ENCODE results near the gene PPFIBP2. TPM values are rescaled to one million over a fixed set of nuclear protein-coding genes. Genes with fewer than 3 reads are reported as not detected.

PPFIBP2 gene
- total RNA-seq, 2 experiments from 2014 or later, result 7.9 to 13.2 TPM

DNA sequence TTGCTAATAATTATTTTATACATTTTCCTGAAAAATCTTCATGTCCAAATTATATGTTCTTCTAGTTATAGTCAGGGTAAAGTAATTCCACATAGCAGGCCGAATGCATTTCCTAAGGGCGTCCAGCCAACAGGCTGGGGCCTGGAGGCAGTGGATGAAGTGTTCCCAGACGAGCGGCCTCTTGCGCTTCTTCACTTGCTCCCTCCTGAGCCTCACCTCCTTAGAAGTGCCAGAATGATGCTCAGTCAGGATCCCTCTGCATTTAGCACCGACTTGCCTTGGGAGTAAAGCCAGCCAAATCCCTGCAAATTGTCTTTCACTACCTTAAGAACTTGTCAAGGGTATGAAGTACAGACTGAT is 27.0 kb upstream of the PPFIBP2 start:
- ChIA-PET POLR2A (no interaction called here), CTCF (interaction anchor here (0.9 to 1.1 kb wide), 2 partner anchors 14 to 26 kb away, joined by 3 read pairs; no protein-coding TSS in a partner anchor)
- H3K36me3 Mint-ChIP-seq (ENCODE audit: low read depth), result no peaks in the 10 kb centered on the region
- no peak overlapping the region for H3K4me3 Mint-ChIP-seq
- H3K27me3 Mint-ChIP-seq, result no peaks in the 10 kb centered on the region
- no peaks in the 10 kb centered on the region for H3K9me3 Mint-ChIP-seq (ENCODE audit: low read depth)
- no peak overlapping the region for H3K27ac Mint-ChIP-seq
- ATAC-seq, result no peak
- DNase-seq, result no peak
- no peaks in the 10 kb centered on the region for H3K4me1 Mint-ChIP-seq
- intact Hi-C loops (cut with DNase I, micrococcal nuclease), result no loop called here

DNA sequence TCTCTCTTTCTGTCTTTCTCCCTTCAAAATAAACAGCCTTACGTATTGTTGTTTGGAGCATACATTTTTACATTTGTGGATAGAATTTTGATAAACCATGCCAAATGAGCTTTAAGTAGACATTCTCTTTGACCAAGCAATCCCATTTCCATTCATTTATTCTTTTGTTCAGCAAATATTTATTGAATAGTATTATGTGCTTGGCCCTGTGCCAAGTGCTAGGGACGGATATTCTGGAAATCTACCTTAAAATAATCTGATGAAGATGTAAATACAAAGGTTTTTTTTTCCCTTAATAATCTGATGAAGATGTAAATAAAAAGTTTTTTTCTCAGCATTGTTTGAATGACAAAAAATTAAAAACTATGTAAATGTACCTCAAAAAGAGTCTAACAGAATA is 26.4 kb upstream of the PPFIBP2 start:
- H3K4me3 Mint-ChIP-seq, result no peak overlapping the region
- no peaks in the 10 kb centered on the region for H3K9me3 Mint-ChIP-seq (ENCODE audit: low read depth)
- H3K36me3 Mint-ChIP-seq (ENCODE audit: low read depth), result no peaks in the 10 kb centered on the region
- intact Hi-C loops (cut with DNase I, micrococcal nuclease), result no loop called here
- POLR2A ChIA-PET, result no interaction called here
- H3K27ac Mint-ChIP-seq, result no peak overlapping the region
- CTCF ChIA-PET, result no interaction called here
- no peak for ATAC-seq
- no peaks in the 10 kb centered on the region for H3K4me1 Mint-ChIP-seq
- DNase-seq, result no peak
- no peaks in the 10 kb centered on the region for H3K27me3 Mint-ChIP-seq

DNA sequence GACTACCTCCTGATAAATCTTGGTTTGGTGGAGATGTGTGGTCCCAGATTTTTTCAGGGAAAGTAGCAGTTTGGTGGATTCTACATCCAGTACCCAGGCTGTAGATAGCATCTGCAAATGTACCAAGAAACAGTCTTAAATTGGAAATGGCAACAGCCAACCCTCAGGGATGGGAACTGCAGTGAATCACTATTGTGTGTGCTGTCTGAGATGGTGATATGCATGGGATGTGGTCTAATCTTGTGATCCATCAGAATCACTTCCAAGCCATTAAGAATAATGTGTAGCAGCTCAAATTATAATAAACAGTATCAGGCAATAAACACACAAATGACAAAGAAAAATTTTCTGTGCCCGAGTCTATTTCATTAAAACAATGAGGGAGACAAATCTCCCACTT is 25.1 kb upstream of the PPFIBP2 start:
- no peak overlapping the region for H3K27ac Mint-ChIP-seq
- no peaks in the 10 kb centered on the region for H3K36me3 Mint-ChIP-seq (ENCODE audit: low read depth)
- no peaks in the 10 kb centered on the region for H3K4me1 Mint-ChIP-seq
- intact Hi-C loops (cut with DNase I, micrococcal nuclease), result no loop called here
- no peak for DNase-seq
- POLR2A ChIA-PET, result interaction anchor here (0.6 kb wide), 1 partner anchor 26 kb away, joined by 3 read pairs; no protein-coding TSS in a partner anchor
- H3K4me3 Mint-ChIP-seq, result no peak overlapping the region
- no peaks in the 10 kb centered on the region for H3K9me3 Mint-ChIP-seq (ENCODE audit: low read depth)
- no peak for ATAC-seq
- no peaks in the 10 kb centered on the region for H3K27me3 Mint-ChIP-seq
- CTCF ChIA-PET, result interaction anchor here (0.7 kb wide), 1 partner anchor 105 kb away, joined by 3 read pairs; no protein-coding TSS in a partner anchor

DNA sequence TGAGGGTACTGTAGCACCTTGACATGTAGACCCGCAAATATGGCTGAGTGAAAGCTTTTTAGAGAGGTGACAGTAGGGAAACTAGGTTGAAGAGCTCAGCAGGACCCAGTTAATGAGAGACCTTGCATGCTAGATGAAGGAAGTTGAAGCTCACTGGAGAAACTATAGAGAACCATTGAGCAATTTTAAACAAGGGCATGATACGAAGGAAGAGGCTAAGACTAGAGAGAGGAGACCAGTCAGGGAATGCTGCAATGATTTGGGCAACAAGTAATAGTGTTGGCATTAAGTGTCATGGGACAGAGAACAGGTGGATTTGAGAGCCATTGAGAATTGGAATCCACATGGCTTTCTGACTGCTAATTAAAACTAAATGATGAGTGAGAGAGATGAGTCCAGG is 24.4 kb upstream of the PPFIBP2 start:
- DNase-seq (no peak), ATAC-seq (no peak)
- Mint-ChIP-seq H3K4me3 (no peak overlapping the region), H3K4me1 (no peaks in the 10 kb centered on the region), H3K27me3 (no peaks in the 10 kb centered on the region), H3K36me3 (ENCODE audit: low read depth) (no peaks in the 10 kb centered on the region), H3K27ac (no peak overlapping the region), H3K9me3 (ENCODE audit: low read depth) (no peaks in the 10 kb centered on the region)
- intact Hi-C loops (cut with DNase I, micrococcal nuclease), result no loop called here
- CTCF ChIA-PET, result interaction anchor here (0.5 to 0.7 kb wide), 2 partner anchors 22 to 104 kb away, joined by 3 read pairs; no protein-coding TSS in a partner anchor
- POLR2A ChIA-PET, result no interaction called here

DNA sequence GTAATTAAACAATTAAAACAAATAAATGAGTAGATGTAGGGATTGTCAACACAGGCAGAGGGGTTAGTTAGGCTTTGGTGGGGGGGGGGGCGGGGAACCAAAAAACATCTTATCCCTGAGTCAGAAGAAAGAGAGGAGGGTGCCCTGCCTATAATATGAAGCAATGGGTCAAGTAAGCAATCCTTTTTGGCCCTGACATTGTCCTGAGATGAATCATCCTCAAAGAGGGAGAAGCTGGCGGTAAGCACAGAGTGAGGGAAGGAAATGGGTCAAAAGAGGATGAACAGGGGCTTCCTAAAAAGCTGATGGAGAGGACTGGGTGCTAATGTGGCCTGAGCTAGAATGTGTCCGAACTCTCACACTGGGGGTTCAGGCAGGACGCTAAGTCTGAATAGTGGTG is 23.7 kb upstream of the PPFIBP2 start:
- H3K27me3 Mint-ChIP-seq, result no peaks in the 10 kb centered on the region
- H3K4me1 Mint-ChIP-seq, result no peaks in the 10 kb centered on the region
- ChIA-PET CTCF (interaction anchor here (0.7 kb wide), 1 partner anchor 167 kb away, joined by 3 read pairs; no protein-coding TSS in a partner anchor), POLR2A (no interaction called here)
- no peaks in the 10 kb centered on the region for H3K36me3 Mint-ChIP-seq (ENCODE audit: low read depth)
- intact Hi-C loops (cut with DNase I, micrococcal nuclease), result no loop called here
- no peaks in the 10 kb centered on the region for H3K9me3 Mint-ChIP-seq (ENCODE audit: low read depth)
- DNase-seq, result no peak
- ATAC-seq, result no peak
- H3K4me3 Mint-ChIP-seq, result no peak overlapping the region
- H3K27ac Mint-ChIP-seq, result no peak overlapping the region

DNA sequence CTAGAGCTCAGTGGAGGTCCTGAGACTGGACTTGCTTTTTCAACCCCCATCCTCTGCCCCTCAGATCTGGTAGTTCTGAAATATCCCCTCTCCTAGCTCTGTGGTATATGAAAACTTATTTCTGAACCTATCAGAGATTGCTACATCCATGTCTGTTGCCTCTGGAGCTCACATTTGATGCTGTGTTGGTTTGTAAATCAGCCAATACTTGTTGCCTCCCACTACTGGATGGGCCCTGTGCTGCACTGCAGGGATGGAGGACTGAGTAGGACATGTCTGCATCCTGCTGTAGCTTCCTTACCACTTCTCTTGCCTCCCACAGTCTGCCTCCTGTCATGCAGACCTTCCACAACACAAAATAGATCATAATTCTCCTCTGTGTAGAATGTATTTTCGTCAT is 23.3 kb upstream of the PPFIBP2 start:
- Mint-ChIP-seq H3K4me3 (no peak overlapping the region), H3K9me3 (ENCODE audit: low read depth) (no peaks in the 10 kb centered on the region), H3K27ac (no peak overlapping the region), H3K27me3 (no peaks in the 10 kb centered on the region), H3K36me3 (ENCODE audit: low read depth) (no peaks in the 10 kb centered on the region), H3K4me1 (no peaks in the 10 kb centered on the region)
- DNase-seq (no peak), ATAC-seq (no peak)
- ChIA-PET CTCF (interaction anchor here (0.7 kb wide), 1 partner anchor 166 kb away, joined by 3 read pairs; no protein-coding TSS in a partner anchor), POLR2A (no interaction called here)
- intact Hi-C loops (cut with DNase I, micrococcal nuclease), result no loop called here

DNA sequence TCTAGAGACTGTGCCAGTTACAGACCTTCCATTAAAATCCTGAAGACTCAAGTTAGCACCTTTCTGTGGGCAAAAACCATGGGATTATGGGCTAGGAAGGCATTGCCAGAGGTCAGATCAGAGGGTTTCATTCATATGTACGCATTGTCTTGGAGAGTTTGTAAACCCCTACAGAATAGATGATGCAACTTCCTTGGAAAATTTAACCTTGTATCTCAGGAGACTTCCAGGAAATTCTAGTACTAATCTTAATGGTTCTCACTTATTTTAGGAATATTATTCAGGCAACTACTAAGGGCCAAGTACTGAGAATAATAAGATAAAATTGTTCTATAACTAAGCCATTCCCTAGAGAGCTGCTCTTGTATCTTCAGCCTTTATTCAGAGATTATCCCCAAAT is 21.5 kb upstream of the PPFIBP2 start:
- Mint-ChIP-seq H3K4me1 (peaks cover 11% of the 10 kb centered on the region), H3K36me3 (ENCODE audit: low read depth) (peaks cover 3% of the 10 kb centered on the region), H3K27me3 (no peaks in the 10 kb centered on the region), H3K27ac (no peak overlapping the region), H3K4me3 (no peak overlapping the region), H3K9me3 (ENCODE audit: low read depth) (no peaks in the 10 kb centered on the region)
- POLR2A ChIA-PET, result no interaction called here
- CTCF ChIA-PET, result interaction anchor here (0.6 kb wide), 1 partner anchor 79 kb away, joined by 3 read pairs; no protein-coding TSS in a partner anchor
- DNase-seq (no peak), ATAC-seq (no peak)
- intact Hi-C loops (cut with DNase I, micrococcal nuclease), result no loop called here

DNA sequence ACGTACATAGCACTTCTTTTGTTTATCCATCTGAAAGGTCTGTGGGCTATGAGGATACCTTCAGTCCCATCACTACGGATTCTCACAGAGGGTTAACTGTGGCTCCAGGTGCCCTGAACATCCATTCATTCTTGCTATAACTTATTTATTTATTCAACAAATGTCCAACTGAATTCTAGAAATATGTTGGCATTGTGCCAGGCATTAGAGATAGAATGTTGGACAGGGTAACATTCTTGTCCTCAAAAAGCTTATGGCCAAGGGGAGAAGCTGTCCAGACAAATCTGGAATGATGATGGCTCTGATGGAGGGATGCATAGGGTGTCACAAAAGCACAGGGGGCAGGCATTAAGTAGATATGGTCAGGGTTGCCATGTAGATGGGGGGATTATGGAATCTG is 20.1 kb upstream of the PPFIBP2 start:
- ATAC-seq, result no peak
- ChIA-PET POLR2A (no interaction called here), CTCF (interaction anchor here (0.6 to 1.1 kb wide), 2 partner anchors 25 to 111 kb away, joined by 3 read pairs; no protein-coding TSS in a partner anchor)
- intact Hi-C loops (cut with DNase I, micrococcal nuclease), result no loop called here
- no peak overlapping the region for H3K27ac Mint-ChIP-seq
- no peaks in the 10 kb centered on the region for H3K27me3 Mint-ChIP-seq
- peaks cover 11% of the 10 kb centered on the region for H3K4me1 Mint-ChIP-seq
- no peak for DNase-seq
- H3K4me3 Mint-ChIP-seq, result no peak overlapping the region
- peaks cover 3% of the 10 kb centered on the region for H3K36me3 Mint-ChIP-seq (ENCODE audit: low read depth)
- H3K9me3 Mint-ChIP-seq (ENCODE audit: low read depth), result no peaks in the 10 kb centered on the region

DNA sequence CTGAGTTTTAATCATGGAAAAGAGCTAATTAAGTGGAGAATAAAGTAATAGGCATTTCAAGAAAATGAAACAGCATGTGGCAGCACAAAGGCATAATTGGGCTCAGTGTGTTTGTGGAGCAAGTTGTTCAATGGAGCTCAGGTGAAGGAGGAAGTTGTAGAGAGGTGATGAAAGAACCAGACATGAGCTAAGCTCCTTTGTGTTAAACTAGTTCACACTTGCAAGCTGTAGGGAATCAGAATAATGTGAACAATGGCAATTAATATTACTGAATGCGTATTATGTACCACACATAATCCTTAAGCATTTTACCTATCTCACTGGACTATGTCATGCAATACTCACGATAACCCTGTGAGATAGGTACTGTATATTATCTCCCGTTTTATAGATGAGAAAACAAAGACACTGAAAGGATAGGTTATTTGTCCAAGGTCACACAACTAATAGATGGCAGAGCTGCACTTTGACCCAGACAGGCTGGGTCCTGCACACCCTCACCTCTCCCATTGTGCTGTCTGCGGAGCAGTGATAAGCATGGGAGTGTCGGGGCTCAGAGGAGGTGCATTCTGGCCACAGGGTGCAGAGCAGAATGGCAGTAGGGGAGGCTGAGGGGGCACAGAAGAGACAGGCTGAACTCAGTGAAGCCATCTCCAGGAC is 19.6 kb upstream of the PPFIBP2 start:
- ChIA-PET POLR2A (no interaction called here), CTCF (interaction anchor here (0.6 to 1.1 kb wide), 2 partner anchors 24 to 110 kb away, joined by 3 read pairs; no protein-coding TSS in a partner anchor)
- no peaks in the 10 kb centered on the region for H3K9me3 Mint-ChIP-seq (ENCODE audit: low read depth)
- H3K4me3 Mint-ChIP-seq, result no peak overlapping the region
- no peaks in the 10 kb centered on the region for H3K27me3 Mint-ChIP-seq
- ATAC-seq (no peak), DNase-seq (no peak)
- H3K36me3 Mint-ChIP-seq (ENCODE audit: low read depth), result peaks cover 3% of the 10 kb centered on the region
- no peak overlapping the region for H3K27ac Mint-ChIP-seq
- peaks cover 11% of the 10 kb centered on the region for H3K4me1 Mint-ChIP-seq
- intact Hi-C loops (cut with DNase I, micrococcal nuclease), result no loop called here

DNA sequence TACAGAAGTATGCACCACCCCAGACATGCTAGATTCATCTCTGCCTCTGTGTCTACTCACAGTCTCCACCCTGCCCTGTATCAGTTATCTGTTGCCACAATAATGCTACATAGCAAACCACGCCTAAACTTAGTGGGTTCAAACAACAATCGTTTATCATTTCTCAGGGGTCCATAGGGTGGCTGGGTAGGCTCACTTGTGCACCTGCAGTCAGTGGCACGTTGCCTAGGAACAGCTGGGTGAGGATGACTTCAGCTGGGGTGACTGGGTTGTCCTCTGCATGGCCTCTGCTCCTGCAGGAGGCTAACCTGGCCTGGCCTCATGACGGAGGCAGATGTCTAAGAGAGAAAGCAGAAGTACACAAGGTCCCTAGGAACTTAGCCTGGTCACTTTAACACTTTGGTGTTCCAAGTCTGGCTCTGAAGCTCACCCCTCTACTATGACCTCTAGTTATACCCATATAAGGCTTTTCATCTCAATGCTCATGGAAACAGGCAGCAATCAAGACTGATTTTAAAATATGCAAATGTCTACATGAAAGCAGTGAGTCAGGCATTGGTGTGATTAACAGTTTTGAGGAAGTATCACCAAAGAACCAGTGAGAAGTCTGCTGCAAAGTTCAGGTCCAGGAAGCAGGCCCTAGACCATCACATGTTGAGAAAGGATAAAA is 17.8 kb upstream of the PPFIBP2 start:
- Mint-ChIP-seq H3K4me1 (peaks cover 11% of the 10 kb centered on the region), H3K4me3 (no peak overlapping the region), H3K9me3 (ENCODE audit: low read depth) (no peaks in the 10 kb centered on the region), H3K36me3 (ENCODE audit: low read depth) (peaks cover 3% of the 10 kb centered on the region), H3K27ac (peak overlapping the region; percentile 48), H3K27me3 (no peaks in the 10 kb centered on the region)
- intact Hi-C loops (cut with DNase I, micrococcal nuclease), result no loop called here
- POLR2A ChIA-PET, result interaction anchor here (0.6 kb wide), 1 partner anchor 229 kb away, joined by 3 read pairs; no protein-coding TSS in a partner anchor
- CTCF ChIA-PET, result interaction anchor here (0.7 to 1.6 kb wide), 3 partner anchors 10 to 88 kb away, joined by 3 to 5 read pairs (median 3); partner anchors contain the start of gene OLFML1
- DNase-seq, result peak; percentile 33
- ATAC-seq, result peak; percentile 94

DNA sequence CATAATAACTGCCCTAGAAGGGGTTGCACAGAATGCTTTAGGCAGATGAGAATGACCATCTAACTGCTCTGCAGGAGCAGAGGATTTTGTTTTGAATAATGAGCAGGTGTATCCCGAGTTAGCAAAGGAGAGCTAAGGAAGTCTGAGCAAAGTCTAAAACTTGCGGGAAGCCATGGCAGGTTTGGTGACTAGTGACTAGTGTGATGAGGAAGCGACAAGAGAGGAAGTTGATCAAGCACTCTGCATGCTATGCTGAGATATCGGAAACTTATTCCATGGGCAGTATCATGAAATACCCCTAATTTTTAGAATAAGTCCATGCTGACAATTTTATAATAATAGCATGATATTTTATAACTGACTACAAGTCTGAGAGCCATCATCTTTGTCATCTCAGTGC is 15.6 kb upstream of the PPFIBP2 start:
- ChIA-PET CTCF (interaction anchor here (0.8 kb wide), 1 partner anchor 760 kb away, joined by 3 read pairs; no protein-coding TSS in a partner anchor), POLR2A (no interaction called here)
- Mint-ChIP-seq H3K4me1 (peaks cover 11% of the 10 kb centered on the region), H3K27me3 (no peaks in the 10 kb centered on the region), H3K36me3 (ENCODE audit: low read depth) (peaks cover 3% of the 10 kb centered on the region), H3K27ac (no peak overlapping the region), H3K9me3 (ENCODE audit: low read depth) (no peaks in the 10 kb centered on the region), H3K4me3 (no peak overlapping the region)
- ATAC-seq (no peak), DNase-seq (no peak)
- intact Hi-C loops (cut with DNase I, micrococcal nuclease), result no loop called here

DNA sequence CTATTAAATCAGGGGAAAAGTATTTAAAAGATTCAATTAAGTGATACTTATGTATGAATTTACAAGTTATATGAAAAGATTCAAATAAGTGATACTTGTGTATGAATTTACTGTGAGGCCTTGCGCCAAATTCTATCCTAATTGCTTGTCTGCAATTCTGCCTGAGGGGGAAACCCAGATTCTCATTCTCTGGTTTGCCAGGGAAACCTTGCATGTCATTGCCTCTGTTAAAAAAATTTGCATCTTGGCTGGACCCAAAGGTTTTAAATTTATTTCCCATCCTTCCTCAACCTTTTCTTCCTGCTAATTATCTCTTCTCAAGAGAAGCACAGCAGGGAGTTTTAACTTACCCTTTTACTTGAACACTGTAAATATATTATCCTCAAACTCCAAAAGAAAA is 14.7 kb upstream of the PPFIBP2 start:
- H3K27me3 Mint-ChIP-seq, result no peaks in the 10 kb centered on the region
- intact Hi-C loops (cut with DNase I, micrococcal nuclease), result no loop called here
- H3K27ac Mint-ChIP-seq, result no peak overlapping the region
- H3K4me3 Mint-ChIP-seq, result no peak overlapping the region
- H3K9me3 Mint-ChIP-seq (ENCODE audit: low read depth), result no peaks in the 10 kb centered on the region
- CTCF ChIA-PET, result interaction anchor here (0.8 kb wide), 1 partner anchor 761 kb away, joined by 3 read pairs; no protein-coding TSS in a partner anchor
- peaks cover 11% of the 10 kb centered on the region for H3K4me1 Mint-ChIP-seq
- no peak for ATAC-seq
- DNase-seq, result no peak
- POLR2A ChIA-PET, result no interaction called here
- peaks cover 3% of the 10 kb centered on the region for H3K36me3 Mint-ChIP-seq (ENCODE audit: low read depth)
